Glutamatergic neuron (in vitro differentiated cells): ENCODE data around the gene EPHA6. TPM values are rescaled to one million over a fixed set of nuclear protein-coding genes. Genes with fewer than 3 reads are reported as not detected.

Experiments
- DNase-seq: peaks from one replicate; pipeline ENCODE4 v3.0.0; 2022
- H3K27ac Mint-ChIP-seq: one replicate; pipeline ENCODE4 v1.8.0; 2020; ENCODE audit warnings: mild to moderate bottlenecking, mixed read lengths, inconsistent platforms; ENCODE audit not compliant: unreplicated experiment
- H3K27me3 Mint-ChIP-seq: one replicate; pipeline ENCODE4 v1.8.0; 2020; ENCODE audit warnings: mild to moderate bottlenecking, moderate library complexity, mixed read lengths, inconsistent platforms; ENCODE audit not compliant: unreplicated experiment
- H3K36me3 Mint-ChIP-seq: one replicate; pipeline ENCODE4 v1.8.0; 2020; ENCODE audit warnings: mild to moderate bottlenecking, mixed read lengths, inconsistent platforms; ENCODE audit not compliant: unreplicated experiment
- H3K4me1 Mint-ChIP-seq: one replicate; pipeline ENCODE4 v1.8.0; 2020; ENCODE audit warnings: mild to moderate bottlenecking, low read depth, mixed read lengths, inconsistent platforms; ENCODE audit not compliant: unreplicated experiment
- H3K4me3 Mint-ChIP-seq: one replicate; pipeline ENCODE4 v1.8.0; 2020; ENCODE audit warnings: mild to moderate bottlenecking, mixed read lengths, inconsistent platforms; ENCODE audit not compliant: unreplicated experiment
- H3K9me3 Mint-ChIP-seq: one replicate; pipeline ENCODE4 v1.8.0; 2020; ENCODE audit warnings: mild to moderate bottlenecking, moderate library complexity, mixed read lengths, inconsistent platforms; ENCODE audit not compliant: unreplicated experiment
- CTCF ChIP-seq: fragments of 200-600 bp; sonication (generic); IDR thresholded peaks from one replicate; pipeline ENCODE4 v1.5.0; 2021; ENCODE audit not compliant: partially characterized antibody, unreplicated experiment
- total RNA-seq: library from RNA; stranded (reverse); fragmentation: NEBNext Ultra II Directional; extraction: Animal tissue kit (Norgen Biotek cat#: 25700); gene quantifications from one replicate; pipeline ENCODE4 v1.2.1, GENCODE V29; 2021; ENCODE audit not compliant: unreplicated experiment

EPHA6 gene
- total RNA-seq, 1 donor from 2014 or later = 9.0 TPM

DNA sequence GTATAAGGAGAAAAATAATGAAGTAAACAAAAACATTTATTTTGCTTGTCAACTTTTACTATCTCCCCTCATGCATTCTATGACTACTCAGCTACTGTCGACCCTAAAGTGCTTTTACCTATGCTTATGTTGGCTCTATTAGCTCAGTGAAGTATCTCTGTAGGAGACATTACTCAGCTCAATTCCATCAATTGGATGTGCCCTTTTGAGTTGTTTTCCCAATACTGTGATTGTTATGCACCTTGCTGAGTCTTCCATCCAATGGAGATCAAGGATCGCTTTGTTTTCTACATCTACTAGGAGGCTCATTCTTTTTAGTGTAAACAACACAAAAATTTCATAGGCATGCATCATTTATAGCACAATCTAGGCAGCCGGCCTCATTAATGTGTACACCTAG, 546.4 kb downstream of the EPHA6 start:
- Mint-ChIP-seq H3K27ac (no peak overlapping the region), H3K4me3 (no peak overlapping the region), H3K9me3 (peaks cover 1% of the 10 kb centered on the region), H3K27me3 (no peaks in the 10 kb centered on the region), H3K36me3 (no peaks in the 10 kb centered on the region), H3K4me1 (no peaks in the 10 kb centered on the region)
- no peak for DNase-seq
- no peak for TF ChIP-seq CTCF

GRCh38 chr3:97384583-97384982, 570.2 kb downstream of the EPHA6 start:
- DNase-seq = no peak
- Mint-ChIP-seq H3K4me1 (peaks cover 4% of the 10 kb centered on the region), H3K27me3 (no peaks in the 10 kb centered on the region), H3K4me3 (no peak overlapping the region), H3K27ac (no peak overlapping the region), H3K36me3 (peaks cover 5% of the 10 kb centered on the region), H3K9me3 (peaks cover 1% of the 10 kb centered on the region)
- TF ChIP-seq CTCF = no peak

DNA sequence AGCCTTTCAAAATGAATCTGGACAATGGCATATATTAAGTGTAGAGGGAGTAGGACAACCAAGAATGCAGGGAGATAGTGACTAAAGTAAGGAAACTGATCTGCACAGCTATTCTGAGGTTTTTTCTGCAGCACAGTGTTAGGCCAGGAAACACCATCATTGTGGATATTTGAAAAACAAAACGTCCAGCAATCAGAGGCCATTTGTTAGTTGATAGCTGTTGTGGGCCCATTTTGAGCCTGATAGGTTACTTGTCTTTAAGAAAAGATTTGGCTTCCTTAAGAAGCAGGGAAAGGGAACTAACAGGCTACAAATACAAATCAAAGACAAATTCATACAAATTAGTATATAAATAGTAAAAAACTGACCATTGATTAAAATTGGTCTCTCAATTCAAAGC, 574.4 kb downstream of the EPHA6 start:
- no peaks in the 10 kb centered on the region for H3K4me1 Mint-ChIP-seq
- no peak overlapping the region for H3K27ac Mint-ChIP-seq
- H3K36me3 Mint-ChIP-seq = peaks cover 5% of the 10 kb centered on the region
- peaks cover 1% of the 10 kb centered on the region for H3K9me3 Mint-ChIP-seq
- H3K27me3 Mint-ChIP-seq = no peaks in the 10 kb centered on the region
- no peak for DNase-seq
- no peak overlapping the region for H3K4me3 Mint-ChIP-seq
- no peak for TF ChIP-seq CTCF

DNA sequence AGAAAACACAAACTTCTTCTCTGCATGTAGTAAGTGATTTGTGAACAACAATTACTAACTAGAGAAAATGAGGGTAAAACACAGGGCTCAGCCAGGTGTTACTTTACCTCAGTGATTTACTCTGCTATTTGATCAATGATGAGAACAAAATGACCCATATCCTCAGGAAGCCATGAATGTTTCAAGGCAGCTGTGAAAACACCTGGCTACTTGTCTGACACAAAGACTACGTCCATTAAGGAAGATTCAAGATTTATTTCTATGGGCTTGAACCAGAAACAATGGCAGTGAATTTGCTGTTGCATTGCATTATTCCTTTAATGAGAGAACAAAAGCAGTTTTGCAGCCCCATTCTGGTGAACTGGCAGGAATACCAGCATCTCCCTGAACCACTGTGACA, 575.5 kb downstream of the EPHA6 start:
- no peaks in the 10 kb centered on the region for H3K4me1 Mint-ChIP-seq
- TF ChIP-seq CTCF = no peak
- peaks cover 5% of the 10 kb centered on the region for H3K36me3 Mint-ChIP-seq
- H3K9me3 Mint-ChIP-seq = peaks cover 1% of the 10 kb centered on the region
- no peaks in the 10 kb centered on the region for H3K27me3 Mint-ChIP-seq
- no peak overlapping the region for H3K27ac Mint-ChIP-seq
- no peak for DNase-seq
- H3K4me3 Mint-ChIP-seq = no peak overlapping the region

DNA sequence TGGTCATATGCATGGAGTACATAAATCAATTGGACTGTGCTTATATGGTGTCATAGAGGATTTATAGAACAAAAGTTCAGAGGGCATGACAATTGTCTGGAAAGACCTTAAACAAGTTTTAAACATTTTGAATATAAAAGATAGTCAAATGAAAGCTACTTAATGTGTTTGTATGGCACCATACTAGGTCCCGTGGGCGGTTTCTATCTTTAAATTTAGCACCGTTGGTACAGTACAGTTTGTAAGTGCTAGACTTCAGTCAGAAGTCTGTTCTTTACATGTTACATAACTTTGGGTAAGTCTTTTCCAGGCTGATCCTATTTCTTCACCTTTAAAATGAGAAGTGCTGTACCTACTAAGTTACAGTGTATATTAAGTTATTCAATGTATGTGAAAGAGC, 576.8 kb downstream of the EPHA6 start:
- peaks cover 1% of the 10 kb centered on the region for H3K9me3 Mint-ChIP-seq

More for the DNA sequence above, 576.8 kb downstream of the EPHA6 start:
- no peak for DNase-seq
- Mint-ChIP-seq H3K4me1 (no peaks in the 10 kb centered on the region), H3K4me3 (no peak overlapping the region), H3K27ac (no peak overlapping the region), H3K36me3 (peaks cover 5% of the 10 kb centered on the region), H3K27me3 (no peaks in the 10 kb centered on the region)
- no peak for TF ChIP-seq CTCF
